Testis (tissue), 3 donors: ENCODE data around the gene ATP2B2. TPM values are rescaled to one million over a fixed set of nuclear protein-coding genes. Genes with fewer than 3 reads are reported as not detected.

Experiments
- DNase-seq: peaks from one replicate; pipeline ENCODE4 v3.0.0-alpha.2; 2019
- H3K27ac ChIP-seq, 2 donors: fragments of 200-600 bp; sonication (generic); one replicate each; pipeline ENCODE4 v1.5.1; 2019
- H3K27me3 ChIP-seq: fragments of 200-600 bp; sonication (generic); one replicate; pipeline ENCODE4 v1.5.1; 2019
- H3K36me3 ChIP-seq: fragments of 200-600 bp; sonication (generic); one replicate; pipeline ENCODE4 v1.5.1; 2017; ENCODE audit warnings: low read depth; ENCODE audit errors: missing control alignments
- H3K4me1 ChIP-seq: fragments of 200-600 bp; sonication (generic); one replicate; pipeline ENCODE4 v1.5.1; 2019
- H3K4me3 ChIP-seq, 2 donors: fragments of 200-600 bp; sonication (generic); one replicate each; pipeline ENCODE4 v1.5.1; 2017 to 2019
- H3K9me3 ChIP-seq: fragments of 200-600 bp; sonication (generic); one replicate; pipeline ENCODE4 v1.5.1; 2017
- CTCF ChIP-seq, 3 experiments: fragments of 450-650 bp in 2 of 3; fragments of 200-600 bp in 1 of 3; sonication (generic) in 1 of 3; IDR thresholded peaks; one replicate each; pipeline ENCODE4 v1.5.1; 2016 to 2019; ENCODE audit warnings: antibody characterized with exemption in 3 of 3, mild to moderate bottlenecking in 2 of 3, moderate library complexity in 1 of 3
- POLR2A ChIP-seq: fragments of 450-650 bp; IDR thresholded peaks from one replicate; pipeline ENCODE4 v1.6.1; 2017; ENCODE audit warnings: antibody characterized with exemption, mild to moderate bottlenecking, moderate library complexity
- WGBS, 2 donors: methylation state at CpG; one replicate each; pipeline ENCODE4 v1.1.5; 2018; 5-methylcytosine and 5-hydroxymethylcytosine counted together
- intact Hi-C: fragments of 100-400 bp; cut with DNase I; formaldehyde crosslinking; loops from one replicate; pipeline ENCODE4 v1.15.1; 2023; ENCODE audit warnings: low total_unique reads
- polyA plus RNA-seq: library from polyadenylated mRNA; stranded (reverse); fragments of 350-450 nt; fragmentation: Illumina TruSeq; extraction: RNeasy Lipid Tissue Mini Kit (QIAGEN cat#74804); gene quantifications from one replicate; pipeline ENCODE4 v1.2.3, GENCODE V29; 2014; ENCODE audit warnings: low read depth, low replicate concordance; ENCODE audit not compliant: insufficient read depth
- total RNA-seq, 2 donors: library from RNA; depleted of rRNA; stranded (reverse); fragments of >200 nt; gene quantifications; one replicate each; pipeline ENCODE4 v1.2.3, GENCODE V29; 2016

Gene ATP2B2
- total and polyA plus RNA-seq, 3 donors from 2014 or later: 1.1 to 2.9 (median 1.8) TPM

GRCh38 chr3:10329495-10330015 is 175.8 kb downstream of the ATP2B2 start:
- Histone ChIP-seq H3K27ac (no peak overlapping the region), H3K27me3 (no peaks in the 10 kb centered on the region), H3K4me3 (no peak overlapping the region), H3K9me3 (no peaks in the 10 kb centered on the region), H3K36me3 (no peaks in the 10 kb centered on the region), H3K4me1 (no peaks in the 10 kb centered on the region)
- intact Hi-C loops: no loop called here
- no peak for DNase-seq
- no peak for TF ChIP-seq POLR2A
- TF ChIP-seq CTCF (IDR thresholded peaks at IDR 0.05): no peak
- 75 to 80% methylated on average over 14 of the region's 14 CpGs for WGBS, 2 donors

GRCh38 chr3:10328460-10329071 is 176.8 kb downstream of the ATP2B2 start:
- 54 to 61% methylated on average over 31 of the region's 31 CpGs for WGBS, 2 donors
- intact Hi-C loops: no loop called here

GRCh38 chr3:10327592-10327991 is 177.8 kb downstream of the ATP2B2 start:
- Histone ChIP-seq H3K4me1 (no peaks in the 10 kb centered on the region), H3K36me3 (no peaks in the 10 kb centered on the region), H3K27ac (no peak overlapping the region), H3K4me3 (no peak overlapping the region), H3K9me3 (no peaks in the 10 kb centered on the region), H3K27me3 (no peaks in the 10 kb centered on the region)
- no peak for TF ChIP-seq POLR2A
- WGBS, 2 donors: 65 to 68% methylated on average over 10 of the region's 10 CpGs
- intact Hi-C loops: no loop called here
- no peak for DNase-seq

More at GRCh38 chr3:10328460-10329071, 176.8 kb downstream of the ATP2B2 start:
- H3K36me3 ChIP-seq: no peaks in the 10 kb centered on the region
- no peak for DNase-seq
- no peak overlapping the region for H3K4me3 ChIP-seq
- no peaks in the 10 kb centered on the region for H3K9me3 ChIP-seq
- H3K27ac ChIP-seq: no peak overlapping the region
- TF ChIP-seq CTCF (IDR thresholded peaks at IDR 0.05) (no peak), POLR2A (no peak)
- H3K4me1 ChIP-seq: no peaks in the 10 kb centered on the region
- H3K27me3 ChIP-seq: no peaks in the 10 kb centered on the region

- peaks cover 11% of the 10 kb centered on the region for H3K4me1 ChIP-seq
- H3K4me3 ChIP-seq: no peak overlapping the region
- peak in 1 of 3 experiments; percentile 2 for TF ChIP-seq CTCF (IDR thresholded peaks at IDR 0.05)
- no peak for TF ChIP-seq POLR2A
- WGBS, 2 donors: 79 to 93% methylated on average over 1 of the region's 1 CpG
- no peak for DNase-seq
- H3K27ac ChIP-seq: no peak overlapping the region
- no peaks in the 10 kb centered on the region for H3K27me3 ChIP-seq
- intact Hi-C loops: no loop called here
- no peaks in the 10 kb centered on the region for H3K36me3 ChIP-seq
- H3K9me3 ChIP-seq: no peaks in the 10 kb centered on the region
These were observed 183.1 kb downstream of the ATP2B2 start for GRCh38 chr3:10322352-10322710.

- Histone ChIP-seq H3K27me3 (no peaks in the 10 kb centered on the region), H3K9me3 (no peaks in the 10 kb centered on the region), H3K4me1 (peaks cover 11% of the 10 kb centered on the region), H3K27ac (peak overlapping the region in 1 of 2 donors; percentile 71), H3K36me3 (no peaks in the 10 kb centered on the region), H3K4me3 (peak overlapping the region in 1 of 2 donors; percentile 97)
- no peak for DNase-seq
- WGBS, 2 donors: 59 to 88% methylated on average over 4 to 8 of the region's 8 CpGs
- TF ChIP-seq CTCF (IDR thresholded peaks at IDR 0.05): no peak
- TF ChIP-seq POLR2A: no peak
- intact Hi-C loops: no loop called here
These were observed 183.6 kb downstream of the ATP2B2 start for GRCh38 chr3:10321630-10322351.
